Mononuclear cell (primary cell): ENCODE measurements around the gene ARHGAP20. TPM values are rescaled to one million over a fixed set of nuclear protein-coding genes. Genes with fewer than 3 reads are reported as not detected.

ENCODE experiments used
- H3K27me3 ChIP-seq: 2 replicates; pipeline ENCODE4 v1.6.0; 2011; ENCODE audit warnings: low read length, control low read depth; ENCODE audit not compliant: insufficient read depth
- H3K4me1 ChIP-seq: 2 replicates; pipeline ENCODE4 v1.5.1; 2011; ENCODE audit warnings: mild to moderate bottlenecking, low read length, control low read depth; ENCODE audit not compliant: insufficient read depth
- H3K4me3 ChIP-seq: 2 replicates; pipeline ENCODE4 v1.5.1; 2011; ENCODE audit warnings: mild to moderate bottlenecking, low read length, moderate library complexity
- H3K9me3 ChIP-seq: 2 replicates; pipeline ENCODE4 v1.5.1; 2011; ENCODE audit warnings: low read depth, mild to moderate bottlenecking, control low read depth, low read length
- total RNA-seq: library from RNA; depleted of rRNA; stranded (reverse); fragments of >200 nt; gene quantifications from one replicate; pipeline ENCODE4 v1.2.3, GENCODE V29; 2012

The ARHGAP20 gene
- total RNA-seq, 1 donor, result 0.21 TPM

DNA sequence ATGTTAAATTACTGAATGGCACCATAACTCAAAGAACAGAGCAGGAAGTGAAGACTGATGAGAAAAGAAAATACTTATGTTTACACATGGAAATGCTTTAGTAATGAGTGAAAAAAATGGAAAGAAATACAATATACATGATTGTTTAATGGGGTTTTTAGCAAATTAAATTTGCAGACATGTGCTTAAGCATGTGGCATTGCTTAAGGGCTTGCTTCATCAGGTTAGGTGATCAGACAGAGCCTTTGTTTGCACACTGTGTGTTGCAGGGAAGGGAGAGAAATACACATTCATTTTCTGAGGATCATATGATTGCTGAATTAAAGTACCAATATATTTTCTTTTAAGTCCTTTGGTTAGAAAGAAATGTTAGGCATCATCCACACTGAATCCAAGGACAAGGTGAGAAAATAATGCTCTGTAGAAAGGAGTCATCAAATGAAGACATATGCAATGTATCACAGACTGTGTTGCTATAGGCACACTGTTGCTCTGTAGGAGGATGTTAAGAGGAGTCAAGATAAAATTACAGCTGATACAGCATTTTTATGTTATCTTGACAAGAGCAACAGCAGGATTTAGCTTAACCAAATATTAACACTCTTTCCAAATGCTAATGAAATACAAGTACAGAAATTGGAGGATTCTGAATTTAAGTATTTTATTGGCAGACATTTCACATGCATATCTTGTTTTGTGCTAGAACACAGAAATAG, 23.4 kb upstream of the ARHGAP20 start:
- H3K27me3 ChIP-seq, result peaks cover 11% of the 10 kb centered on the region
- H3K9me3 ChIP-seq, result no peaks in the 10 kb centered on the region
- H3K4me3 ChIP-seq, result no peak overlapping the region
- no peaks in the 10 kb centered on the region for H3K4me1 ChIP-seq

DNA sequence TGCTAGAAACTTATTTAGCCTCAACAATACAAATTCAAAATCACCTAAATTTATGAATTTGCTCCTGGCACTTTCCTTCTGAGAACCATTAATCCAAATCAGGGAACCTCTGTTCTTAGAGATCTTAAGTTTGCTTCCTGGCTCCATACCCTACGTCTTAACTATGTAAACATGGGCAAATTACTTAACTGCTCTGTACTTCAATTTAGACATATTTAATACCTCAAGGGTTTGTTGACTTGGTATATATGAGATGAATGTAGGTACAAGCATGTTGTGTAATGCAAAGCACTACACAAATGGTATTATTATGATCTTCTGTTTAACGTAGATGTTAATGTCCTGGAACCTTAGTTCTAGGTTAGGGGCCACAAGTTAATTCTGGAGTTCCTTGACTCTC, 22.6 kb upstream of the ARHGAP20 start:
- H3K4me1 ChIP-seq, result no peaks in the 10 kb centered on the region

DNA sequence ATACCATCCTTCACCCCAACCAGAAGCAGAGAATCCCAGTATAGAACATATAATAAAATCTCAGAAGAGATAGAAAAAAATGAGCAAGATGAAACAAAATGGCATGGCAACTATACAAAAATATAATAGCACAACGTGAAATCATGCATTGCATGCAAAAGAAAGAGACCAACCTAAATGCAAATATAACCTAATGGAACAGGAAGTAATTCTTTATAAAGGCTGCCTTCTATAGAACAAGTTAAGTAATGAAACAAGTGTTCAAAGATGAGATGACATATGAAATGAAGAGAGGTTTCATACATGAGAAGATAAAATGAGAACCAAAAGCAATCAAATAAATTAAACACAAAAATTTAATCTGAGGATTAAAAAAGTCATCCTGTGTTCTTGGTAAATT, 18.5 kb upstream of the ARHGAP20 start:
- Histone ChIP-seq H3K27me3 (peaks cover 17% of the 10 kb centered on the region), H3K4me1 (no peaks in the 10 kb centered on the region), H3K4me3 (no peak overlapping the region), H3K9me3 (no peaks in the 10 kb centered on the region)

More for the DNA sequence above, 22.6 kb upstream of the ARHGAP20 start:
- Histone ChIP-seq H3K27me3 (peaks cover 11% of the 10 kb centered on the region), H3K4me3 (no peak overlapping the region), H3K9me3 (no peaks in the 10 kb centered on the region)

DNA sequence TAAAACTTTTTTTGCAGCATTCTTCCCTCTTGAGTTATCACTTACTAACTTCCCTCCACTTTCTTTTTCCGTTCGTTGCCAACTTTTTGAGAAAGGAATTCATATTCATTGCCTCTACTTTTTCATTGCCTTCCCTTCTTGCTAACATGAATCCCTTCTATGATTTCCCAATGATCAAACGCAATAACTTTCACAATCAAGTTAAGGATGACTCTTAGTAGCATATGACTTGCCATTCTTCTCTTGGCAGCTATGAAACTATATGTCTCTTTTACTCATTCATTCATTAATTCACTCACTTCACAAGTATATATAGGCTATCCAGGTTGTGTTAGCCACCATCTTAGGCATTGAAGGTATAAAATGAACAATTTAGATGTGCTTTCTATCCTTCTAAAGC, 16.6 kb upstream of the ARHGAP20 start:
- Histone ChIP-seq H3K4me3 (no peak overlapping the region), H3K27me3 (peaks cover 11% of the 10 kb centered on the region), H3K9me3 (no peaks in the 10 kb centered on the region), H3K4me1 (no peaks in the 10 kb centered on the region)

DNA sequence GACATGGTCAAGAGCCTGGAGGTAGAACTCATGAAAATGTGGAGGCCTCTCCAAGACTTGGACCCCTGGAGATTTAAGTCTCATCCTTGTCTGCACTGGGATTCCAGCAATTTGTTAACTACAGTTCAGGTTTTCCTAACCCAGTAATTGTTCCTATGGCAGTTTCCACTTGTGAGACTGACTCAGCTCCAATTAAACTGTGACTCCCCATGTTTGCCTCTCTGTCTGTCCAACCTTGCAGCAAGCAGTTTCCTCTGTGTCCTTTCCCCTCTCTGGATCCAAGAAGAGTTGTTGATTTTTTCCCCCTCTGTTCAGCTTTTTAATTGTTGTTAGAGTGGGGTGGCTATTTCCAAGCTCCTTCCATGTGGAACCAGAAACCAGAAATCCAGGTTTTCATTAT, 16.2 kb upstream of the ARHGAP20 start:
- Histone ChIP-seq H3K9me3 (no peaks in the 10 kb centered on the region), H3K4me1 (no peaks in the 10 kb centered on the region), H3K27me3 (peaks cover 9% of the 10 kb centered on the region), H3K4me3 (no peak overlapping the region)

DNA sequence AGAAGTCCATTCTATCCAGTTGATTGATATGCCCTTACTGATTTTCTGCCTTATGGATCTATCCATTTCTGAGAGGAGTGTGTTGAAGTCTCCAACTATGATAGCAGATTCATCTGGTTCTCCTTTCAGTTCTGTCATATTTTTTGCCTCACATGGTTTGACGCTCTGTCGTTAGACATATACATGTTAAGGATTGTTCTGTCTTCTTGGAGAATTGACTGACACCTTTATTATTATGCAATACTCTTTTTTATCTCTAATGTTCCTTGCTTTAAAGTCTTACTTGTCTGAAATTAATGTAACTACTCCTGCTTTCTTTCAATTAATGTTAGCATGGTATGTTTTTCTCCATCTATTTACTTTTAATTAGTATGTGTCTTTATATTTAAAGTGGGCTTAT, 12.1 kb upstream of the ARHGAP20 start:
- Histone ChIP-seq H3K4me3 (no peak overlapping the region), H3K9me3 (no peaks in the 10 kb centered on the region), H3K27me3 (peaks cover 9% of the 10 kb centered on the region), H3K4me1 (no peaks in the 10 kb centered on the region)

DNA sequence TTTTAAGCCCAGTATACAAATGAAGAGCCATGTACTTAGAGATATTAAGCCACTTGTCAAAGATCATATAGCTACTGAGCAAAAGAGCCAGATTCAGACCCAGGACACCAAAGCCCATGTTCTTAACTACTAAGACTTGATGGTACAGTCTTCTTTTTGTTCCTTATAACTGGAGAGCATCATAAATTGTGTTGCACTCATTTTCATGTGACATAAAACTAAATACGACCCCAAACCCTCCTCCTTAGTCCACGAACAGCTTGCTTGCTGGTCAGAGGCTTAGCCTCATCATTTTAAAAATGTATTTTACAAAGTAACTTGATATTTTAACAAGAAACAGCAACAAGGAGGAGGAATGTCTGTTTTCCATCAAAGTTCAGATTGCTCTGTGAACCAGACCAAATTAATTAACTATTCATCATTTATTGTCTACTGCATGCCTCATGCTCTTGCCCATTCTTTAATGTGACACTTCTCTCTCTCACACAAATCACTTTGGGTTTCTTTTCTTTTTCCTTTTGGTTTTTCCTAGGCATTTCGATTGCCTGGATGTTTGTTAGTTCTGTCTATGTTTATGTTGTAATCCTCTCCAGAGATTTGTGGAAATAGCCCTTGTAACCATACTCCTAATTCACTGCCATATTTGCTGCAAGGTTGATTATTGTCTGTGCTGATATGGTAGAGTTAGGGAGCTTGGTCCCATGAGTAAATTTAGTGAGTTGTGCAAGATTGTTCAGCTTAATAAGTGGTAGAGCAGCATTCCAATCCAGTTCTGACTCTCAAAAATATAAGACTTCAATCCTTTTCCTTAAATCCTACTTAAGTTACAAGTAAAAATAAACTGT, 8.4 kb upstream of the ARHGAP20 start:
- Histone ChIP-seq H3K4me1 (no peaks in the 10 kb centered on the region), H3K4me3 (no peak overlapping the region), H3K27me3 (peaks cover 3% of the 10 kb centered on the region), H3K9me3 (no peaks in the 10 kb centered on the region)

DNA sequence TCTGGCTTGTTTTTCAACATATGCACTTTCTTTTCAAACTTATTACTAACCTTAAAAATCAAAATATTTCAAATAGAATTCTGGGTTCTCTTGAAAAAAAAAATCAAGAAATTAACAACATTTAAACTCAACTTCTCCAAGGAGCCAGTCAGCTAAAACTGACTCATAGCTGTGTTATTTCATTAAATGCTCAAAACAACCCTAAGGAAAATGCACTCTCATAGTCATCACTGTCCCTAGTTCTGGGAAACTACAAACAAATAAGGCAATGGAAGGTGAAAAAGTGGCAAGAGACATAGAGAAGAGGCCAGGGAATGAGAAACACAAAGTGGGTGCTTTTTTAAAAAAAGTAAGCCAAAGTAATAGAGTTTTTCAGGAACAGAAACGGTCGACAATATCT, 4.1 kb upstream of the ARHGAP20 start:
- Histone ChIP-seq H3K9me3 (no peaks in the 10 kb centered on the region), H3K27me3 (peaks cover 33% of the 10 kb centered on the region), H3K4me1 (peaks cover 19% of the 10 kb centered on the region), H3K4me3 (no peak overlapping the region)

DNA sequence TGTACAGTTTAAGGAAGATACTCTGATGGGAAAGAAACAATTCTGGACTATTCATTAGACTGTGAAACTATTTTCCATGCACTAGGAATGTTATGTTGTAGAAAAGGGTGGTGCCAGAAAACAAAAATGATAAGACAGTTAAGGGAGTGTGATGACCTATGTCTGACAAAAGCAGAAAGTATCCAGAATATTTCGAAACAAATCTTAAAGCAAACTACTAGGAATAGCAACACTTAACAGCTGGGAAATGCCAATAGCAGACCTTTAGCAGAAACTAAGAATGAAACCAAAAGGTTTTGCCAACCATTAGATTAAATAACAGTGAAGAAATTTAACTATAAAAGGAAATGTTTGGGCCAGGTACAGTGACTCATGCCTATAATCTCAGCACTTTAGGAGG, 3.3 kb upstream of the ARHGAP20 start:
- Histone ChIP-seq H3K9me3 (no peaks in the 10 kb centered on the region), H3K4me1 (peaks cover 26% of the 10 kb centered on the region), H3K4me3 (no peak overlapping the region), H3K27me3 (peaks cover 39% of the 10 kb centered on the region)

DNA sequence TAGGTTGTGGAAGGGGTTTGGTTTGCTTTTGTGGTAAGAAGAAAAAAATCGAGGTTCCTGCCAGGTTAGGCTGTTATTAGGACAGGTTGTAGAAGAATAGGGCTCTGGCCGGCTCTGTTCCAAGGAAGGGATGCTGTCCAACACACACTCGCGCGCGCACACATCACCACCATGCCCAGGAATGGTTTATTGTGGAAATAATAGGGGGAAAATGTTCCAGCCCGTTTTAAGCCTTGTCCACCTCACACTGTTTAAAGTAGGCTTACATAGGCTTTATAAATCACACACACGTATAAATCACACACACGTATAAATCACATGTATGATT, 1.2 kb upstream of the ARHGAP20 start:
- no peaks in the 10 kb centered on the region for H3K9me3 ChIP-seq
- peaks cover 57% of the 10 kb centered on the region for H3K27me3 ChIP-seq
- H3K4me1 ChIP-seq, result peaks cover 28% of the 10 kb centered on the region
- no peak overlapping the region for H3K4me3 ChIP-seq

DNA sequence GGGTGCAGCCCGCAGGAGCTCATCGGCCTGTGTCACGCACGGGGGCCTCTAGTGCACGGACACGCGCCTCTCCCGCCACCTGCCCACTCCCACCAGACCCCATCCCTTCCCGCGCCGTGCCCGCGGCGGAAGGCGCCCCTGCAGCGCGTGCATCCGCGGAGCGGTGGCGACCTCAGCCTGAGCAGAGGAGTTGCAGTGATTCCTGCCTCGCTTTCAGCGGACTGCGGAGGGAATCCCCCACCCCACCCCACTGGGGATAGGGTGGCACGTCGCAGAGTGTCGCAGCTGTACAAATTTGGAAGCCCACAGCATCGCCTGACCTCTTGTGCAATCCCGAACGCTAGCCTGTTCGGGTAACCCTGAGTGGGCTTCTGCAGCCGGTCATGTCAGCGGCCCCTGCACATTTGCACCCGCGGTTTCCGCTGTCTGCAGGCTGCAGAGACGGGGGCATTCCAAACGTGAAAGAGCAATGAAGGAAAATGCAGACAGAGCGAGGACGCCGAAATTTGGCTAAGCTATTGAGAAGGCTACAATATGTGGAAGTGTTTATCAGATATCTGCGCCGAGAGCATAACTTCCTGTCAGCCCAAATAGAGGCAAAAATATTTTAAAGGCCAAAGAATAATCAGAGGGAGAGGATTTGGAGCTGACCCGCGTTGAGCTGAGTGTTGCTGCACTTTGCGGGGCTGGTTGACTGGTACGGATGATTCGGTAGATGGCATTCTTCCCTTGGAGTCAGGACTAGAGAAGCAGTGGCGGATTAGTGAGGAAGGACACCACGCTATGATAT, 617 bp upstream of the ARHGAP20 start:
- peak overlapping the region; percentile 32 for H3K4me3 ChIP-seq
- no peaks in the 10 kb centered on the region for H3K9me3 ChIP-seq
- H3K27me3 ChIP-seq, result peaks cover 62% of the 10 kb centered on the region
- peaks cover 28% of the 10 kb centered on the region for H3K4me1 ChIP-seq

DNA sequence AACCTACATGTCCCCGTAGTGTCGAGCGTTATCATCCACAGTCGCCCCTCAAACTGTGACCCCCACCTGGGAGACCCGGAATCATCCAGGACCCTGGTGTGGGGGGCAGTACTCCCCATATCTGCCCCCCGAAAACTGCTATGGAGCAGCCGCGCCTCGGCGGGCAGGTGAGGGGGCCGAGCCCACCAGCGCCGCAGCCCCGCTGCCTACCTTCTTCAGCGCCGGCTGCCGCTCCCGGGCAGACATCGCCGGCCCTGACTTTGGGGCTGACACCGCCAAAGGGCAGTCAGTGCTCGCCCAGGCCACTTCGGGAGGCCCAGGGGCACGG, 825 bp downstream of the ARHGAP20 start:
- Histone ChIP-seq H3K4me3 (peak overlapping the region; percentile 24), H3K4me1 (peaks cover 28% of the 10 kb centered on the region), H3K27me3 (peaks cover 68% of the 10 kb centered on the region), H3K9me3 (no peaks in the 10 kb centered on the region)

DNA sequence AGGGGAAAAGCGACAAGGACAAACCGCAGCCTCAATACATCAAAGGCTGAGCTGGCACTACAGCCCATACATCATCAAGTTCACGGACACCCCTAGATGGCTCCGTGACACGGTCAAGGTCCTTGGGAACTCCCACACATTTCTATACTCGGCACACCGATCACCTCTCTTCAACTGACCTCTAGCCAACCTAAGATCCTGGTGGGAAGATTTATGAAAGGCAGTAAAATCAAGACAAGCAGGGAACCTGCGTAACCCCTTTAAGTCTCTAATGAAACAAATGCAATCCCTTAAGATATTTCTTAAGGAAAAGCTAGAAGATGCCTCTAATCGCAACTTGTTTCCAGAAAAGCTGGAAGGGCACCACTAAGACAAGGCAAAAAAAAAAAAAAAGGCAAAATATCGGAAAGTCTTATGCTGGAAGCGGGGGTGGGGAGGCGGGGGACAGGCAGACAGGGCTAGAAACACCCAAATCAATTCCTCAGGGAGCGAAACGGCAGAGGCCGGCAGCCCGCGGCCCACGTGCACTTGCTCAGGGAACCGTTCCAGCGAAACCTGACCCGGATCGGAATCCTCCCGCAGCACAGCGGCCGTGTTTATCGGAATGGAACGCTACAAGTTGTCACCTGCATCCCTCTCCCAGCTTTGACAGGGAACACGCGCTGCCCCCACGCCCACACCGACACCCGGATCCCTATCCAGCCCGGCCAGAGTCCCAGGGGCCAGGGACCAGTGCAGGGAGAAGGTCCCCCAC, 1.4 kb downstream of the ARHGAP20 start:
- H3K4me1 ChIP-seq, result peaks cover 28% of the 10 kb centered on the region
- no peaks in the 10 kb centered on the region for H3K9me3 ChIP-seq
- no peak overlapping the region for H3K4me3 ChIP-seq
- peaks cover 69% of the 10 kb centered on the region for H3K27me3 ChIP-seq

DNA sequence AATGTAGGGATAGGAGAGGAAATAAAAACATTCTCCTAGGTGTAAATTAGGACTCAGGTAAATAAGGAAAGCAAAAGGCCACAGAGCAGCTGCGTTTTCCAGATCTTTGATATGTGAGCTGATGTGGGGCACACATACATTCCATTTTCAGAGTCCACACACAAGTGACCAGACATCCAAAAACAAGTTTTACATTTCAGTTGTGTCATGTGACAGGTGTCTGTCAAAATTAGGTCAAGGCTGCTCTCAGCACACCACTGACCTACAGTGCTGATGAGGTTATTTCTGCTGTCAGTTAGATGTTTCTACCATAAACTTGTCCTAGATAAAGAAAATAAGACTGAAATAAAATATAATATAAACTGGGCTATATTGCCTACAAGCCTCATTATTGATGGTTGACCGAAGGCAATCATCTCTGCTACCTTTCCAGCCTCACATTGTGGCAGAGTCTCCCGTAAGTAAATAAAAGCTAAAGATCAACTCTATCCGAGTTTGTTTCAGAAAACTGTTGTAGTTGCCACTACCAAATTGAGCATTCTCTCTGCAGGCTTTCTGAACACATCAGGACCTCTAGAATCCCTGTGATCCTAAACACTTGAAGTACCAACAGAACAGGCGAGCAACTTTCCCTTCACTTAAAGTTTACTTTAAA, 7.9 kb downstream of the ARHGAP20 start:
- no peaks in the 10 kb centered on the region for H3K4me1 ChIP-seq
- peaks cover 20% of the 10 kb centered on the region for H3K27me3 ChIP-seq
- no peak overlapping the region for H3K4me3 ChIP-seq
- H3K9me3 ChIP-seq, result no peaks in the 10 kb centered on the region
